ENCODE data around the gene EGR1.

DNA sequence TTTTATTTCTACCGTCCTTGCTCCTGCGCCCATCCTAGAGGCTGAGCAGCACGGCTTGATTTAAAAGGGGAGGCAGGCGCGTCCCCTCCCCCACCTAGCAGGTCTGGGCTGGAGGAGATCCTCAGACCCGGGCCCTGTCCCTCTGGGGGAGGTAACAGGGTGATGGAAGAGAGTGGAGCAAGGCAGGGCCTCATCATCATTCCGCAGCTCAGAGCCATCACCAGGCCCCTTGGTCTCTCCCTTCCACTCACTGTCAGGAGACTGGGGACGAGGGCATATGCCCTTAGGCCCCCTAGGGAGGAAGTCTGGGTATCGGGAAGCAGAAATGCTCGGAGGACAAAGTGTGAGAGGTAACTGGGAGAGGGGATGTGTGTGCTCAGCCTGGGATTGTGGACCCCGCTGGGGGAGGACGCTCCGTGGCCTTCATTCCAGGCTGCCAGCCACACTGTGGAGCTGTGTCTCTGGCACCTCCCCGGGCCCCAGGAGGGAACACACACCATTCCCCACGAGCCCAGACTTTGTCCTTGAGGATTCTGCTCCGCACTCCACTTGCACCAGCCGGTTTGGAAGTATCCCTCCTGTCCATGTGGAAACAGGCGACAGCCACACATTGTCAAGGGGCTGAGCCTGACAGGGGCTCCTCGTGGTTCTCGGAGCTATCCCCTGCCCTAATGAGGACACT lies 25.7 kb upstream of the EGR1 start:
- TF ChIP-seq RCOR1 (IDR thresholded peaks at IDR 0.05; ENCODE audit: low read depth, low read length) (no peak), MYC (IDR thresholded peaks at IDR 0.05; ENCODE audit: borderline replicate concordance, low read length) (no peak), HEYL (CRISPR knock-in tag; IDR thresholded peaks at IDR 0.05) (no peak), CTCF (IDR thresholded peaks at IDR 0.05) (no peak), HOXB5 (CRISPR knock-in tag; IDR thresholded peaks at IDR 0.05) (no peak)
